Choroid plexus epithelial cell (primary cell): ENCODE results near the gene FHIP1B.

Experiments used
- DNase-seq: peaks from one replicate; pipeline ENCODE4 v3.0.0-alpha.2; 2010; ENCODE audit warnings: low read depth
- H3K4me3 ChIP-seq: 2 replicates; pipeline ENCODE4 v1.5.1; 2011; ENCODE audit warnings: low read depth, mild to moderate bottlenecking, control low read depth, low read length, moderate library complexity
- TF ChIP-seq, protein P1 (sequence below): conservative IDR thresholded peaks from 2 replicates; pipeline ENCODE4 v1.5.1; 2011; ENCODE audit warnings: low read depth, mild to moderate bottlenecking, control low read depth, inconsistent platforms, low read length, moderate library complexity

The FHIP1B gene

DNA sequence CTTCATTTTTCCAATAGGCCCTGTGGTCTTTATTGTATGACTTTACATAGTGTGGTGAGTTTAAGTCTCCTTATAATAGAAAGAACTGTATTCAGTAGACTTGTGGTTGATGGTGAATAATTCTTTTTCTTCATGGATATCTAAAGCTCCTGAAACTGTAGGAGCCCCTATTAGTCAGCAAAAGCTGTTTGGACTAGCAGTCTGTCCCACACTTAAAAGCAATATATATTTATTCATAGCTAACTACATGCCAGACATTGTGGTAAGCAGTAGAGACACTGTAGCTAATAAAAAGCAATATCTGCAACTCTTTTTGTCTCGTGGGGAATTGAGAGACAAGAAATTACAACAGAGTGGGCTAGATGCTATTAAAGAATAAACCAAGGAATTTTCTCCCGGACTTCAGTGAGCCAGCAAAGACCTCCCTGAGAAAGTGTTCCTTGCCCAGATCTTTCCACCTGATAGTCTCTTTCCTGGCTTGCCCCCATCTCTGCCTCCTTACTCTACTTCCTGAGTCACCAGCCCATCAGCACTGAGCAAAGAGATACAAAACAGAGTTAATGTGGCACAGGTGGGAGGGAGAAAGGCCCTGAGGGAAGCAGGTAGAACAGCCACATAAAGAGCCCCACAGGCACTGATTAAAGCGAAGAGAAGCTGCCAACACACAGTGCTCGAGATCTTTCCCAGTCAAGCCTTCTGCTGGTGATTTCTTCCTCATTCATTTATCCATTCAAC lies 36.8 kb downstream of the FHIP1B start:
- DNase-seq = no peak
- H3K4me3 ChIP-seq = no peak overlapping the region
- TF ChIP-seq, protein P1, sequence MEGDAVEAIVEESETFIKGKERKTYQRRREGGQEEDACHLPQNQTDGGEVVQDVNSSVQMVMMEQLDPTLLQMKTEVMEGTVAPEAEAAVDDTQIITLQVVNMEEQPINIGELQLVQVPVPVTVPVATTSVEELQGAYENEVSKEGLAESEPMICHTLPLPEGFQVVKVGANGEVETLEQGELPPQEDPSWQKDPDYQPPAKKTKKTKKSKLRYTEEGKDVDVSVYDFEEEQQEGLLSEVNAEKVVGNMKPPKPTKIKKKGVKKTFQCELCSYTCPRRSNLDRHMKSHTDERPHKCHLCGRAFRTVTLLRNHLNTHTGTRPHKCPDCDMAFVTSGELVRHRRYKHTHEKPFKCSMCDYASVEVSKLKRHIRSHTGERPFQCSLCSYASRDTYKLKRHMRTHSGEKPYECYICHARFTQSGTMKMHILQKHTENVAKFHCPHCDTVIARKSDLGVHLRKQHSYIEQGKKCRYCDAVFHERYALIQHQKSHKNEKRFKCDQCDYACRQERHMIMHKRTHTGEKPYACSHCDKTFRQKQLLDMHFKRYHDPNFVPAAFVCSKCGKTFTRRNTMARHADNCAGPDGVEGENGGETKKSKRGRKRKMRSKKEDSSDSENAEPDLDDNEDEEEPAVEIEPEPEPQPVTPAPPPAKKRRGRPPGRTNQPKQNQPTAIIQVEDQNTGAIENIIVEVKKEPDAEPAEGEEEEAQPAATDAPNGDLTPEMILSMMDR = no peak

DNA sequence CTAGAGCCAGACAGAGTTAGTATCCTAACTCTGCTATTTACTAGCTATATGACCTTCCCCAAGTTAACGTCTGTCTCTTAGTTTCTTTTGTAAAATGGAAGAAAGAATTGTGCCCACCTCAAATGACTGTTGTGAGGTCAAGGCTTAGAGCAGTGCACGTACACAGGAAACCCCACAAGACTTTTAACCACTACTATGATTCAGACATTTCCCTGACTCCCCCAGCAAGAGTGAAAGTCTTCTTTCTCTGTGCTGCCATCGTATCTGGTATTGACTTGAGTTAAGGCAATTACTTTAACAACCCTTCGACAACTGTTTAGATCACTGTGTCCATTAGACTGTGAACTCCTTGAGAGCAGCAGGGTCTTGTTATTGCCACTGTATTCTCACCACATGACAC lies 38.0 kb downstream of the FHIP1B start:
- TF ChIP-seq, protein P1 = no peak
- DNase-seq = no peak
- no peak overlapping the region for H3K4me3 ChIP-seq

DNA sequence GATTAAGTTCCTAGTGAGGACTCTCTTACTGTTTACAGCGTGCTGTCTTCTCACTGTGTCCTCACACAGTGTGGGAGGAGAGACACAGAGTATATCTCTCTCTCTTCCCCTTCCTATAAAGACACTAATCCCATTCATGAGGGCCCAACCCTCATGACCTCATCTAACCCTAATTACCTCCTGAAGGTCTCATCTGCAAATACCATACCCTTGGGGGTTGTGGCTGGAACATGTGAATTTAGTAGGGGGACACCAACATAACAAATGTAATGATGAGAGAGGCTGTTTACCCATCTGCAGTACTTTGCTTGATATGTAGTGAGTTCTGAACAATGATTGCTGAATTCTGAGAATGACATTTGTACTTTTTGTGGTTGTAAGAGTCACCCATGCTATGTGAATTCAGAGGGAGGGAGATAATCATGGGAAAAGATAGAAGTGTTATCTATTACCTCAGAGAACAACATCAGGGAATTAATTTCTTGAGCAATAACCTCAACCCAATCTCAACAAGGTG lies 40.3 kb downstream of the FHIP1B start:
- TF ChIP-seq, protein P1 = no peak
- no peak for DNase-seq
- no peak overlapping the region for H3K4me3 ChIP-seq

DNA sequence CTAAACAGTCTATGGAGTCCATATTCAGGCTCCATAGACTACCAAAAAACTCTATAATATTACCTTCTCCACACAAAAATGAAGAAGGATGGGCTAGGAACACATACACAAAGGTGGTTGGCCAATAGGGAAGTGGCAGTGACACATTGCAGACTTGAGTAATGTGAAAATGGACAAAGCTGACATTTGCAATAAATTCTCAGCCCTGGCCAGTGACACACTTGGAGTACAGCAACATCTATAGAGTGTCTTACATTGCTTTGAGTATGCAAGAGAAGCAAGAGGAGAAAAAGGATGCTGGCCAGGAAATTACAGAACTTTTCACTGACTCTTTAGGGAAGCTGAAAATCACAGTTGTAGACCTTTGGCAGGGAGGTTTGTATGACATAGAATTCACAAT lies 42.7 kb downstream of the FHIP1B start:
- TF ChIP-seq, protein P1 = no peak
- no peak for DNase-seq
- no peak overlapping the region for H3K4me3 ChIP-seq

DNA sequence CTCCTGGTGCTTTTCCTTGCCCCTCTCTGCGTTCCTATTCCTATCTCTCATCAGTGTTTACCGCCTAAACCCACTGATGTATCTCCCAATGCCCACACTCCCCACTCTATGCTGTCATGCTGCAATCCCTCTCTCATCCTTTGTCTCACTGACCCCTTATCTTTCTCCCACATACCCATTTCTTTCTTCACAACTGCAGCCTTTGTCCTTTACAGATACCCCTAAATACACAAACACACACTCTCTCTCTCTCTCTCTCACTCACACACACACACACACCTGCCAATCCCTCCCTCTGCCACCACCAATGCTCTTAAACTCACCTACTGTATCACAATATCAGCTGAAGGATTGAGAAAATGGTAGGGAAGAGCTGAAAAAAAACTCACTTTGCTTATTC lies 59.0 kb downstream of the FHIP1B start:
- no peak for DNase-seq
- TF ChIP-seq, protein P1 = no peak
- H3K4me3 ChIP-seq = no peak overlapping the region

DNA sequence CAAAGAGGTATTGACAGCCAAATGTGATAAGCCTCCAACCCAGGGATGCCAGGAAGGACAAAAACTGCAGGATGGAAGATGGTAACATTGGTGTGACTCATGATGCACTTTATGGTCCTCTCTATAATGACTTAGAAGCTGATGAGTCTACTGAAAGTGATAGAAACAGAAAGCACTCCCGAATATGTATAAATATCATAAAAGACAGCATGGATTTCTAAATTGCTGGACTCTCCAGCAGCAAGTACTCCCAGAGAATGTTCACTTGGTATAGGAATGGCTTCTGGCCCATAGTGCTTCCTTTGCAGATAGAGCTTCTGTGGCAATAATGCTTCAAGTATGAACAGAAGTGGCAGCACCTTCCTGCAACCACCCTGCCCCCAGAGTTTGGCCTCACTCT lies 64.2 kb downstream of the FHIP1B start, which contains the start of gene OR52B2:
Gene OR52B2 (minus strand): TSS at position 101 of the 400 bp plus-strand sequence. CDS start 0 bp downstream, at position 101.
- no peak within 1 kb of the TSS for H3K4me3 ChIP-seq
- TF ChIP-seq, protein P1 = no peak
- no peak for DNase-seq
